ENCODE data around the gene ALG10B.
"Not testable (repeated sequence)": the region's sequence is repeated elsewhere in the genome, so short reads cannot be mapped to it uniquely, and the experiment has no call there.

ALG10B gene

GRCh38 chr12:38316391-38317129 is at the start of gene ALG10B:
ALG10B (plus strand) TSS chr12:38316774; CDS start chr12:38316894, 120 bp downstream.
- no peaks in the 10 kb centered on the region for H3K36me3 ChIP-seq (ENCODE audit: control insufficient read depth, insufficient read depth, low read length)
- peak within 1 kb of the TSS; percentile 61 for H3K9ac ChIP-seq (ENCODE audit: low read depth, low read length)
- H3K9me3 ChIP-seq (ENCODE audit: control insufficient read depth, insufficient read depth, low read length): peaks cover 14% of the 10 kb centered on the region
- no peaks in the 10 kb centered on the region for H3K4me1 ChIP-seq (ENCODE audit: control insufficient read depth, insufficient read depth, low read length)
- no peaks in the 10 kb centered on the region for H3K27me3 ChIP-seq (ENCODE audit: control insufficient read depth, insufficient read depth, low read length)
- peak within 1 kb of the TSS; percentile 73 for H3K4me3 ChIP-seq (ENCODE audit: low read depth, low read length)
- peak within 1 kb of the TSS; percentile 71 for H3K27ac ChIP-seq (ENCODE audit: low read depth, low read length)

- Histone ChIP-seq H3K36me3 (ENCODE audit: control insufficient read depth, insufficient read depth, low read length) (no peaks in the 10 kb centered on the region), H3K9me3 (ENCODE audit: control insufficient read depth, insufficient read depth, low read length) (peaks cover 85% of the 10 kb centered on the region), H3K27ac (ENCODE audit: low read depth, low read length) (no peak overlapping the region), H3K4me1 (ENCODE audit: control insufficient read depth, insufficient read depth, low read length) (no peaks in the 10 kb centered on the region), H3K27me3 (ENCODE audit: control insufficient read depth, insufficient read depth, low read length) (no peaks in the 10 kb centered on the region), H3K4me3 (ENCODE audit: low read depth, low read length) (no peak overlapping the region), H3K9ac (ENCODE audit: low read depth, low read length) (no peak overlapping the region)
Observed at GRCh38 chr12:38268612-38269011, 48.0 kb upstream of the ALG10B start.

GRCh38 chr12:38269897-38270296 is 46.7 kb upstream of the ALG10B start:
- no peak overlapping the region for H3K27ac ChIP-seq (ENCODE audit: low read depth, low read length)
- H3K36me3 ChIP-seq (ENCODE audit: control insufficient read depth, insufficient read depth, low read length): no peaks in the 10 kb centered on the region
- H3K27me3 ChIP-seq (ENCODE audit: control insufficient read depth, insufficient read depth, low read length): no peaks in the 10 kb centered on the region
- no peak overlapping the region for H3K4me3 ChIP-seq (ENCODE audit: low read depth, low read length)
- no peak overlapping the region for H3K9ac ChIP-seq (ENCODE audit: low read depth, low read length)
- H3K4me1 ChIP-seq (ENCODE audit: control insufficient read depth, insufficient read depth, low read length): no peaks in the 10 kb centered on the region
- H3K9me3 ChIP-seq (ENCODE audit: control insufficient read depth, insufficient read depth, low read length): peaks cover 85% of the 10 kb centered on the region

GRCh38 chr12:38279756-38280155 is 36.8 kb upstream of the ALG10B start:
- no peaks in the 10 kb centered on the region for H3K4me1 ChIP-seq (ENCODE audit: control insufficient read depth, insufficient read depth, low read length)
- peaks cover 65% of the 10 kb centered on the region for H3K9me3 ChIP-seq (ENCODE audit: control insufficient read depth, insufficient read depth, low read length)
- no peaks in the 10 kb centered on the region for H3K36me3 ChIP-seq (ENCODE audit: control insufficient read depth, insufficient read depth, low read length)
- H3K9ac ChIP-seq (ENCODE audit: low read depth, low read length): no peak overlapping the region
- no peak overlapping the region for H3K27ac ChIP-seq (ENCODE audit: low read depth, low read length)
- H3K4me3 ChIP-seq (ENCODE audit: low read depth, low read length): no peak overlapping the region
- no peaks in the 10 kb centered on the region for H3K27me3 ChIP-seq (ENCODE audit: control insufficient read depth, insufficient read depth, low read length)

GRCh38 chr12:38282886-38283285 is 33.7 kb upstream of the ALG10B start:
- no peaks in the 10 kb centered on the region for H3K4me1 ChIP-seq (ENCODE audit: control insufficient read depth, insufficient read depth, low read length)
- H3K27ac ChIP-seq (ENCODE audit: low read depth, low read length): no peak overlapping the region
- no peaks in the 10 kb centered on the region for H3K36me3 ChIP-seq (ENCODE audit: control insufficient read depth, insufficient read depth, low read length)
- H3K9ac ChIP-seq (ENCODE audit: low read depth, low read length): no peak overlapping the region
- H3K4me3 ChIP-seq (ENCODE audit: low read depth, low read length): no peak overlapping the region
- H3K9me3 ChIP-seq (ENCODE audit: control insufficient read depth, insufficient read depth, low read length): peaks cover 90% of the 10 kb centered on the region
- H3K27me3 ChIP-seq (ENCODE audit: control insufficient read depth, insufficient read depth, low read length): no peaks in the 10 kb centered on the region

GRCh38 chr12:38289396-38289795 is 27.2 kb upstream of the ALG10B start:
- Histone ChIP-seq H3K4me3 (ENCODE audit: low read depth, low read length) (no peak overlapping the region), H3K27me3 (ENCODE audit: control insufficient read depth, insufficient read depth, low read length) (no peaks in the 10 kb centered on the region), H3K36me3 (ENCODE audit: control insufficient read depth, insufficient read depth, low read length) (no peaks in the 10 kb centered on the region), H3K9me3 (ENCODE audit: control insufficient read depth, insufficient read depth, low read length) (peaks cover 85% of the 10 kb centered on the region), H3K4me1 (ENCODE audit: control insufficient read depth, insufficient read depth, low read length) (no peaks in the 10 kb centered on the region), H3K9ac (ENCODE audit: low read depth, low read length) (no peak overlapping the region), H3K27ac (ENCODE audit: low read depth, low read length) (no peak overlapping the region)

GRCh38 chr12:38291160-38291559 is 25.4 kb upstream of the ALG10B start:
- H3K27ac ChIP-seq (ENCODE audit: low read depth, low read length): no peak overlapping the region
- H3K36me3 ChIP-seq (ENCODE audit: control insufficient read depth, insufficient read depth, low read length): no peaks in the 10 kb centered on the region
- H3K9ac ChIP-seq (ENCODE audit: low read depth, low read length): no peak overlapping the region
- H3K4me3 ChIP-seq (ENCODE audit: low read depth, low read length): no peak overlapping the region
- H3K4me1 ChIP-seq (ENCODE audit: control insufficient read depth, insufficient read depth, low read length): no peaks in the 10 kb centered on the region
- H3K9me3 ChIP-seq (ENCODE audit: control insufficient read depth, insufficient read depth, low read length): peaks cover 86% of the 10 kb centered on the region
- no peaks in the 10 kb centered on the region for H3K27me3 ChIP-seq (ENCODE audit: control insufficient read depth, insufficient read depth, low read length)

- H3K27me3 ChIP-seq (ENCODE audit: control insufficient read depth, insufficient read depth, low read length); H3K4me3 ChIP-seq (ENCODE audit: low read depth, low read length); H3K27ac ChIP-seq (ENCODE audit: low read depth, low read length); H3K4me1 ChIP-seq (ENCODE audit: control insufficient read depth, insufficient read depth, low read length); H3K36me3 ChIP-seq (ENCODE audit: control insufficient read depth, insufficient read depth, low read length); H3K9ac ChIP-seq (ENCODE audit: low read depth, low read length): not testable (repeated sequence)
- peaks cover 77% of the 10 kb centered on the region for H3K9me3 ChIP-seq (ENCODE audit: control insufficient read depth, insufficient read depth, low read length)
Observed at GRCh38 chr12:38302972-38303371, 13.6 kb upstream of the ALG10B start.

- not testable (repeated sequence) for H3K9me3 ChIP-seq (ENCODE audit: control insufficient read depth, insufficient read depth, low read length); H3K27ac ChIP-seq (ENCODE audit: low read depth, low read length); H3K27me3 ChIP-seq (ENCODE audit: control insufficient read depth, insufficient read depth, low read length); H3K4me1 ChIP-seq (ENCODE audit: control insufficient read depth, insufficient read depth, low read length); H3K4me3 ChIP-seq (ENCODE audit: low read depth, low read length); H3K9ac ChIP-seq (ENCODE audit: low read depth, low read length); H3K36me3 ChIP-seq (ENCODE audit: control insufficient read depth, insufficient read depth, low read length)
Observed at GRCh38 chr12:38321966-38322365, 5.4 kb downstream of the ALG10B start.

- Histone ChIP-seq H3K9me3 (ENCODE audit: control insufficient read depth, insufficient read depth, low read length) (no peaks in the 10 kb centered on the region), H3K27ac (ENCODE audit: low read depth, low read length) (no peak overlapping the region), H3K4me3 (ENCODE audit: low read depth, low read length) (no peak overlapping the region), H3K27me3 (ENCODE audit: control insufficient read depth, insufficient read depth, low read length) (no peaks in the 10 kb centered on the region), H3K4me1 (ENCODE audit: control insufficient read depth, insufficient read depth, low read length) (no peaks in the 10 kb centered on the region), H3K9ac (ENCODE audit: low read depth, low read length) (no peak overlapping the region), H3K36me3 (ENCODE audit: control insufficient read depth, insufficient read depth, low read length) (no peaks in the 10 kb centered on the region)
Observed at GRCh38 chr12:38324912-38325311, 8.3 kb downstream of the ALG10B start.

- peaks cover 6% of the 10 kb centered on the region for H3K9me3 ChIP-seq (ENCODE audit: control insufficient read depth, insufficient read depth, low read length)
- no peak overlapping the region for H3K9ac ChIP-seq (ENCODE audit: low read depth, low read length)
- H3K27ac ChIP-seq (ENCODE audit: low read depth, low read length): no peak overlapping the region
- no peaks in the 10 kb centered on the region for H3K4me1 ChIP-seq (ENCODE audit: control insufficient read depth, insufficient read depth, low read length)
- H3K36me3 ChIP-seq (ENCODE audit: control insufficient read depth, insufficient read depth, low read length): no peaks in the 10 kb centered on the region
- no peak overlapping the region for H3K4me3 ChIP-seq (ENCODE audit: low read depth, low read length)
- no peaks in the 10 kb centered on the region for H3K27me3 ChIP-seq (ENCODE audit: control insufficient read depth, insufficient read depth, low read length)
Observed at GRCh38 chr12:38327356-38327755, 10.8 kb downstream of the ALG10B start.
